Pancreas (tissue), 10 donors: ENCODE measurements around the gene ASXL3. TPM values are rescaled to one million over a fixed set of nuclear protein-coding genes. Genes with fewer than 3 reads are reported as not detected.

Experiments used
- ATAC-seq, 4 donors: fragments of 200-7000 bp; cut with Tn5 transposase; one replicate each; pipeline versions ENCODE4 v1.8.0 to v1.9.1; 2020; ENCODE audit warnings: mild to moderate bottlenecking in 4 of 4, moderate library complexity in 4 of 4
- DNase-seq, 6 donors: peaks; one replicate each; pipeline ENCODE4 v3.0.0-alpha.2; 2020
- FAIRE-seq: peaks from 2 replicates; lab custom pipeline; 2012; peaks lifted over from hg19 to GRCh38; lab: Jason Lieb, UNC
- H3K27ac ChIP-seq, 4 donors: fragments of 200-600 bp; sonication (generic); 1 replicate in 3 of 4; 2 replicates in 1 of 4; pipeline versions ENCODE4 v1.5.0 to v1.8.0; 2020
- H3K27me3 ChIP-seq, 4 donors: fragments of 200-600 bp; one replicate each; pipeline ENCODE4 v1.8.0; 2021
- H3K36me3 ChIP-seq, 3 donors: fragments of 200-600 bp; sonication (generic) in 1 of 3; one replicate each; pipeline versions ENCODE4 v1.5.0 to v1.8.0; 2020 to 2021
- H3K4me1 ChIP-seq, 3 donors: fragments of 200-600 bp; one replicate each; pipeline ENCODE4 v1.8.0; 2021
- H3K4me3 ChIP-seq, 4 donors: fragments of 200-600 bp; sonication (generic) in 2 of 4; one replicate each; pipeline versions ENCODE4 v1.5.0 to v1.8.0; 2020 to 2021
- H3K9me3 ChIP-seq, 4 donors: fragments of 200-600 bp; one replicate each; pipeline ENCODE4 v1.8.0; 2021
- CTCF ChIP-seq, 4 donors: fragments of 200-600 bp; sonication (generic) in 3 of 4; IDR thresholded peaks; one replicate each; pipeline versions ENCODE4 v1.5.0 to v1.8.0; 2021; ENCODE audit warnings: antibody characterized with exemption in 4 of 4
- intact Hi-C, 3 donors: fragments of 100-400 bp; cut with DNase I; formaldehyde crosslinking; loops; one replicate each; pipeline versions ENCODE4 v1.11.1 to v1.14.2; 2022
- polyA plus RNA-seq, 2 donors: library from polyadenylated mRNA; stranded (reverse); fragments of 200-250 nt; gene quantifications; one replicate each; pipeline ENCODE4 v1.2.3, GENCODE V29; 2013
- total RNA-seq, 6 donors: library from RNA; stranded (reverse); fragmentation: NEBNext Ultra II Directional in 4 of 6; extraction: Animal tissue kit (Norgen Biotek cat#: 25700) in 4 of 6; gene quantifications; one replicate each; pipeline versions ENCODE4 v1.2.1 to v1.2.4, GENCODE V29; 2021 to 2023
- donor health status: healthy with polysubstance abuse.
- donor health status: DM: no; HTN: no; CAD: no; lungs with moderate emphysema.
- donor health status: DM: no; HTN: no; CAD: no.
- donor health status: control.
- donor health status: control.
- donor health status: Bipolar disorder and iron deficiency.
- donor health status: DM: yes; HTN: yes; CAD: no.
- donor health status: DM: no; HTN: no; CAD: no.
- donor health status: DM: no; HTN: no; CAD: no.
- donor health status: DM: yes; HTN: yes; CAD: no.

ASXL3 gene
- total and polyA plus RNA-seq, 8 donors = 0.49 to 2.5 (median 1.6) TPM

- DNase-seq (no peak), FAIRE-seq (peak; percentile 41), ATAC-seq (peak in 3 of 4 donors; percentile 54 to 60 (median 59))
- H3K27me3 ChIP-seq = no peaks in the 10 kb centered on the region
- intact Hi-C loops = no loop called here
- peak in 1 of 4 donors; percentile 20 for TF ChIP-seq CTCF (IDR thresholded peaks at IDR 0.05)
- H3K36me3 ChIP-seq = no peaks in the 10 kb centered on the region
- H3K9me3 ChIP-seq = no peaks in the 10 kb centered on the region
- no peak overlapping the region for H3K27ac ChIP-seq
- H3K4me1 ChIP-seq = peaks cover 0 to 8% (median 0%) of the 10 kb centered on the region in 3 donors
- no peak overlapping the region for H3K4me3 ChIP-seq
These were observed 183.3 kb downstream of the ASXL3 start for GRCh38 chr18:33761363-33761762.

GRCh38 chr18:33781429-33781828 lies 203.4 kb downstream of the ASXL3 start:
- peak in 2 of 4 donors; percentile 30 to 57 for ATAC-seq
- Histone ChIP-seq H3K4me3 (no peak overlapping the region), H3K36me3 (no peaks in the 10 kb centered on the region), H3K27me3 (no peaks in the 10 kb centered on the region), H3K9me3 (no peaks in the 10 kb centered on the region), H3K27ac (no peak overlapping the region), H3K4me1 (no peaks in the 10 kb centered on the region)
- intact Hi-C loops = no loop called here
- no peak for TF ChIP-seq CTCF (IDR thresholded peaks at IDR 0.05)
- FAIRE-seq = no peak
- no peak for DNase-seq

Other genes with a start within 250 kb of the ASXL3 start
- 1 to 10 TPM in 2 of 6 donors, under 1 TPM in 3, not detected in 1; 0.23 to 1.3 (median 0.51) TPM for gene CCDC178, start 137.5 kb upstream of the ASXL3 start, total RNA-seq
- under 1 TPM; 0.11 to 0.68 TPM for gene CCDC178, start 137.5 kb upstream of the ASXL3 start, polyA plus RNA-seq